Osteoblast (primary cell): ENCODE data around the gene TRIOBP. TPM values are rescaled to one million over a fixed set of nuclear protein-coding genes. Genes with fewer than 3 reads are reported as not detected.

Source experiments
- DNase-seq: peaks from one replicate; pipeline ENCODE4 v3.0.0; 2011; ENCODE audit warnings: low spot score, mixed read lengths; ENCODE audit not compliant: insufficient read length; ENCODE audit errors: missing footprints
- H2AFZ ChIP-seq: 2 replicates; pipeline ENCODE4 v1.6.0; 2011; ENCODE audit warnings: mild to moderate bottlenecking, low read length
- H3K27ac ChIP-seq: 2 replicates; pipeline ENCODE4 v1.5.1; 2011; ENCODE audit warnings: mild to moderate bottlenecking, low read depth, low read length, moderate library complexity
- H3K27me3 ChIP-seq: 2 replicates; pipeline ENCODE4 v1.6.0; 2012; ENCODE audit warnings: mild to moderate bottlenecking, control low read depth, inconsistent platforms, low read length, moderate library complexity; ENCODE audit not compliant: insufficient read depth
- H3K36me3 ChIP-seq: 2 replicates; pipeline ENCODE4 v1.5.1; 2011; ENCODE audit warnings: mild to moderate bottlenecking, low read length, control low read depth, moderate library complexity; ENCODE audit not compliant: insufficient read depth
- H3K4me1 ChIP-seq: 2 replicates; pipeline ENCODE4 v1.5.1; 2011; ENCODE audit warnings: mild to moderate bottlenecking, low read length, control low read depth, moderate library complexity; ENCODE audit not compliant: insufficient read depth
- H3K4me2 ChIP-seq: 2 replicates; pipeline ENCODE4 v1.6.0; 2011; ENCODE audit warnings: mild to moderate bottlenecking, low read length; ENCODE audit not compliant: insufficient read depth
- H3K4me3 ChIP-seq: fragments of 200-600 bp; sonication (generic); 3 replicates; pipeline ENCODE4 v1.5.1; 2012; ENCODE audit warnings: mild to moderate bottlenecking, low read length, inconsistent platforms; ENCODE audit not compliant: insufficient read depth
- H3K79me2 ChIP-seq: 2 replicates; pipeline ENCODE4 v1.6.0; 2012; ENCODE audit warnings: mild to moderate bottlenecking, low read length, control low read depth, inconsistent platforms; ENCODE audit not compliant: insufficient read depth
- H3K9me3 ChIP-seq: 2 replicates; pipeline ENCODE4 v1.5.1; 2011; ENCODE audit warnings: low read depth, low read length, control low read depth
- H4K20me1 ChIP-seq: 2 replicates; pipeline ENCODE4 v1.6.0; 2012; ENCODE audit warnings: mild to moderate bottlenecking, low read length, control low read depth; ENCODE audit not compliant: insufficient read depth
- total RNA-seq: library from RNA; depleted of rRNA; stranded (reverse); fragments of >200 nt; gene quantifications from 2 replicates; pipeline ENCODE4 v1.2.3, GENCODE V29; 2012
- TF ChIP-seq, protein P1 (sequence below): IDR thresholded peaks from 2 replicates; pipeline ENCODE4 v1.5.1; 2011; ENCODE audit warnings: mild to moderate bottlenecking, low read depth, low read length, moderate library complexity; ENCODE audit errors: extremely low read depth

TRIOBP gene
- total RNA-seq, 1 donor = 162 TPM

GRCh38 chr22:37660709-37661045, 36.2 kb upstream of the TRIOBP start:
- H2AFZ ChIP-seq = no peak overlapping the region
- TF ChIP-seq, protein P1, sequence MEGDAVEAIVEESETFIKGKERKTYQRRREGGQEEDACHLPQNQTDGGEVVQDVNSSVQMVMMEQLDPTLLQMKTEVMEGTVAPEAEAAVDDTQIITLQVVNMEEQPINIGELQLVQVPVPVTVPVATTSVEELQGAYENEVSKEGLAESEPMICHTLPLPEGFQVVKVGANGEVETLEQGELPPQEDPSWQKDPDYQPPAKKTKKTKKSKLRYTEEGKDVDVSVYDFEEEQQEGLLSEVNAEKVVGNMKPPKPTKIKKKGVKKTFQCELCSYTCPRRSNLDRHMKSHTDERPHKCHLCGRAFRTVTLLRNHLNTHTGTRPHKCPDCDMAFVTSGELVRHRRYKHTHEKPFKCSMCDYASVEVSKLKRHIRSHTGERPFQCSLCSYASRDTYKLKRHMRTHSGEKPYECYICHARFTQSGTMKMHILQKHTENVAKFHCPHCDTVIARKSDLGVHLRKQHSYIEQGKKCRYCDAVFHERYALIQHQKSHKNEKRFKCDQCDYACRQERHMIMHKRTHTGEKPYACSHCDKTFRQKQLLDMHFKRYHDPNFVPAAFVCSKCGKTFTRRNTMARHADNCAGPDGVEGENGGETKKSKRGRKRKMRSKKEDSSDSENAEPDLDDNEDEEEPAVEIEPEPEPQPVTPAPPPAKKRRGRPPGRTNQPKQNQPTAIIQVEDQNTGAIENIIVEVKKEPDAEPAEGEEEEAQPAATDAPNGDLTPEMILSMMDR = no peak
- peaks cover 19% of the 10 kb centered on the region for H4K20me1 ChIP-seq
- H3K4me2 ChIP-seq = peak overlapping the region; percentile 18
- H3K9me3 ChIP-seq = no peaks in the 10 kb centered on the region
- no peaks in the 10 kb centered on the region for H3K27me3 ChIP-seq
- peaks cover 27% of the 10 kb centered on the region for H3K4me1 ChIP-seq
- peak overlapping the region; percentile 86 for H3K27ac ChIP-seq
- no peak overlapping the region for H3K4me3 ChIP-seq
- peaks cover 55% of the 10 kb centered on the region for H3K79me2 ChIP-seq
- no peak for DNase-seq
- H3K36me3 ChIP-seq = no peaks in the 10 kb centered on the region

- Histone ChIP-seq H3K4me3 (peak overlapping the region; percentile 40), H3K9me3 (no peaks in the 10 kb centered on the region), H3K4me2 (peak overlapping the region; percentile 77), H2AFZ (peak overlapping the region; percentile 82), H3K27me3 (no peaks in the 10 kb centered on the region), H3K36me3 (peaks cover 3% of the 10 kb centered on the region), H3K79me2 (peaks cover 59% of the 10 kb centered on the region), H4K20me1 (peaks cover 19% of the 10 kb centered on the region), H3K4me1 (peaks cover 27% of the 10 kb centered on the region), H3K27ac (peak overlapping the region; percentile 86)
- DNase-seq = peak; percentile 96
- TF ChIP-seq, protein P1 = peak; percentile 60
Measured at GRCh38 chr22:37661160-37661924, 35.5 kb upstream of the TRIOBP start.

DNA sequence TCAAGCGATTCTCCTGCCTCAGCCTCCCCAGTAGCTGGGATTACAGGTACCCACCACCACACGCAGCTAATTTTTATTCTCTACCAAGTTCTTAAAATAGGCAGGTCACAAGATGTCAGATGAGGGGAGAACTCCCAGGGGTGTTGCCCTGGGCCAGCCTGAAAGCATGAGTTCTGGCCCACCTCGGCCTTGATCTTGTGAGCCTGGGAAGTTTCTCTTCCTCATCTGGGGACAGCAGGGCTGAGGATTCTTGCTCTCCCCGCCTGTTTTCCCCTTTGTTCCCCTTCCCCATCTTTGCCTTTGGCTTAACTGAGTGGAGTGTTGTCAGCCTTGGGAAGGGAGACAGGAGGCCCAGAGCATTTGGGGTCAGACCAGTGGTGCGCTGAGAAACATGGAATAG, 34.8 kb upstream of the TRIOBP start:
- H3K36me3 ChIP-seq = peaks cover 4% of the 10 kb centered on the region
- H3K9me3 ChIP-seq = no peaks in the 10 kb centered on the region
- H3K4me1 ChIP-seq = peaks cover 27% of the 10 kb centered on the region
- peak; percentile 31 for DNase-seq
- TF ChIP-seq, protein P1 = no peak
- H3K4me2 ChIP-seq = no peak overlapping the region
- H2AFZ ChIP-seq = no peak overlapping the region
- H3K4me3 ChIP-seq = no peak overlapping the region
- H4K20me1 ChIP-seq = peaks cover 19% of the 10 kb centered on the region
- peaks cover 59% of the 10 kb centered on the region for H3K79me2 ChIP-seq
- H3K27me3 ChIP-seq = no peaks in the 10 kb centered on the region
- no peak overlapping the region for H3K27ac ChIP-seq

DNA sequence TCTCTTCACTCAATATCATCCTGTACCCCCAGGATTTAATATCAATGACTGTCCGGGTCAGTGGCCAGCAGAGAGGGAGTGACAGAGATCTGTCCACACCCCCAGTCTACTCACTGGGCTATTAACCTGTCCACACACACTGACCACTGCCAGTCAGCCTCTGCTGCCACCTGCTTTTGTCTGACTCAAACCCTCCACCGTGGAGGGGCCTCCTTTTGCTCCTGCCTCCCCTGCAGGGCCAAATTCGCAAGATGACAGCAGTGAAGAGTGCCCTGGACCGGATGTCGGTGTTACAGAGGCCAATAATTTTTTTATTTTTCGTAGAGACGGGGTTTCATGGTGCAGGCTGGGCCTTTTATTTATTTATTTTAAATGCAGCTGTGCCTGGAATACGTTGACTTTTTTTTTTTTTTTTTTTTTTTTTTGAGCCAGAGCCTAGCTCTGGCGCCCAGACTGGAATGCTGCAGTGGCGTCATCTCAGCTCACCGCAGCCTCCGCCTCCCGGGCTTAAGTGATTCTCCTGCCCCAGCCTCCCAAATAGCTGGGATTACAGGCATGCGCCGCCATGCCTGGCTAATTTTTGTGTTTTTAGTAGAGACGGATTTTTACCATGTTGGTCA, 33.2 kb upstream of the TRIOBP start:
- no peaks in the 10 kb centered on the region for H3K27me3 ChIP-seq
- DNase-seq = peak; percentile 15
- no peak overlapping the region for H2AFZ ChIP-seq
- peaks cover 19% of the 10 kb centered on the region for H4K20me1 ChIP-seq
- H3K36me3 ChIP-seq = peaks cover 4% of the 10 kb centered on the region
- H3K9me3 ChIP-seq = no peaks in the 10 kb centered on the region
- TF ChIP-seq, protein P1 = no peak
- no peak overlapping the region for H3K27ac ChIP-seq
- H3K4me3 ChIP-seq = no peak overlapping the region
- peaks cover 20% of the 10 kb centered on the region for H3K4me1 ChIP-seq
- peaks cover 59% of the 10 kb centered on the region for H3K79me2 ChIP-seq
- H3K4me2 ChIP-seq = no peak overlapping the region
